ENCODE measurements around the gene RNASE8.

Gene RNASE8

DNA sequence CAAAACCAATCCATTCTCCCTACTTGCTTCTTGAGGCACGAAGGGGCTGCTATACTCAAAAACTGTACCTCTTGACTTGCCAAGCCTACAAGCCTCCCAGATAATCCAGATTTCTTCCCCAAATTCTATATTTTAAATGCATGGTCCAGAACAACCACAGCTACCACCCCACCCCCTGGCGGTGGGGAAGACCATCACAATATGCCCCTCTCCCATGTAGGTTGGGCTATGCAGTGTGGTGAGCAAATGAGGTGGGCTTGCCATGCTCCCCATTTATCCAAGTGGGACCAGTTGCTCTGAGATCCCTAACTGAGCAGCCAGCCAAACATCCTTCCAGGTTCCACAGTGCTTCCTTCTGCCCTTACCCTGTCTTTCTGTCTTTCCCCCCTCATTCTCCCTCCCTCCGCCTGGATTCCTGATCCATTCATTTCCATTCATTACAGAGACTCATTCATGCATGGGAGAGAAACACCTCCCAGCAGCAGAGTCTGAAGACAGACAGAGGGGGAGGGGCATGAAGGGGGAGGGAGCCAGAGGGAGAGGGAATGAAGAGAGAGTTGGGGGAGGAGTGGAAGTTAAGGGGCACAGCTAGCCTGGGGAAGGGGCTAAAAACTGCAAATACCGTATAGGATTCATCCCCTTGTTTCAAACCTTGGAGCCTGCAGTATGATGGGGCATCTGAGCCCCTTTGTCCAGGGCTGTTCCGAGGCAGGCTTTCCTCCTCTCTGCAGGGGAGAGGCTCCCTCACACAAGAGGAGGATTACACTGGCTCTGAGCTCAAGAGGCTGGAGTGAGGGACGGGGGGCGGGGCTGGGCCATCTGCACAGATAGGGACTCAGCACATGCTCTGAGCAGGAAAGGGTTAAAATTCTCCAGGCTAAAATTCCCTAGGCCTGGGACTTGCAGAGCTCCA is 36.4 kb downstream of the RNASE8 start:
- peak; percentile 99 to 100 for DNase-seq

- peak; percentile 79 to 93 for DNase-seq
Measured at GRCh38 chr14:21095430-21096205, 38.0 kb downstream of the RNASE8 start.

DNA sequence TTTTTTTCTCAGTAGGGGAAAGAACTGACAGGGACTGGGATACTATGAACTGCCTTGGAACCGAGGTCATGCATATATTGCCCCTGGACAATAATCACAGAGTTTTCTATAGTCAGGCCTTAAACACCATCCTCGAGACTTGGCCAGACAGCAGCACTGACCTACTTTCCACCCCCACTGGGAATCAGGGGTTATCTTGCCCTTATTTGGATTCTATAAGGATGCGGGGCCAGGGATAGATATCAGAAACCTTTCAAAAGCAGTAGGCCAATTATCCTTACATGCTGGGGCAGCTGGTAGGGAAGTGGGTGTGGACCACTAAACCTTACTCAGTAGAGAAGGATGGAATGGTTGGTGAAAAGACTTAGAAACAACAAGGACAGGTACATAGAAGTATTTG is 38.8 kb downstream of the RNASE8 start:
- peak in 1 of 2 experiments; percentile 65 for DNase-seq

DNA sequence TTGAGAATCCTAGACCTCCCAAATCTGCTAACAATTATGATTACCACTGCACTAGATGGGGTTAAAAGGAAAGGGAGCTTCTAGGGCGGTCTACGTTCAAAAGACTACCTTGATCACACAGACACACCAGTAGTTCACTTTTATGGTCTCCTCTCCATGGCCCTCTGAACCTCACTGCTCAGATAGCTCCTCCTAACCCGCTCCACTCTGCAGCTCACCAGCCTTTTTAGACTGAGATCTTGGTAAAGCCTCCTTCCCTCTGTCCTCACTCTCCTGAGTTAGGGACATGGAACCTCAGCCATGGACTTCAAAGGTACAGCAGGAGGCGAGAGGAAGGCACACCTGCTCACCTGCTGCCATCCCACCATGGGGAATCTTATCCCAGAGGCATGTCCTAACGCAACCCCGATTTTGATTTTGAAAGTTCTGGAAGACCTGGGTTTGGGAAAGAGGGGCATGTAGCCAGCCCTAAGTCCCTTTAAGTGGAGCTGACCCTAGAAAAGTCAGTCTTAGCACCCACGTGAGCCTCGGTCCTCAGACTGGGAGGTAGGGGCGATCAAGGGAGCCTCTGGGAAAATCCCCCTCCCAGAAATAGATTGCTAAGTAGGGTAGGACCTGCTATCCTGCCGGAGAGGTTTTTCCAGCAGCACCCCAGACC is 39.5 kb downstream of the RNASE8 start:
- DNase-seq, result peak in 1 of 2 experiments; percentile 42

DNA sequence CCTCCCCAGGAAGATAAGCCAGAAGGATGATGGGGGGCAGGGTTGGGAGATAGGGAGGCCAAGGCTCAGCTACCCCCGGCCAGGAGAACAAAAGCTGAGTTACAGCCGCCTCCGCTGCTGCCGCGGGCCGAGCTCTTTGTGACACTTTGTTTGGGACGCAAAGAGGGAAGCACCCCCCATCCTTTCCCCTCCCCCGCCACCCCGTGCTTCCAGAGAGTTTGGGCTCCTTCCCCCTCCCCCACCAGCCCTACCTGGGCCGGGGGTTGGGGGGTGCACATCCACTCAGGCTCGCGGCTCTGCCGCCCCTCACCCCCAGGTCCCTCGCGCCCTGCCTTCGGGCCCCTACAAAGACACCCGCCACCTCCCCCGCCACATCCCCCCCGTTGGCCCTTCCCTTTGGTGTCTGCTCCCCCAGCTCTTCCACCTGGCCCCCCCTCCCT is 40.0 kb downstream of the RNASE8 start:
- DNase-seq, result peak in 1 of 2 experiments; percentile 53

DNA sequence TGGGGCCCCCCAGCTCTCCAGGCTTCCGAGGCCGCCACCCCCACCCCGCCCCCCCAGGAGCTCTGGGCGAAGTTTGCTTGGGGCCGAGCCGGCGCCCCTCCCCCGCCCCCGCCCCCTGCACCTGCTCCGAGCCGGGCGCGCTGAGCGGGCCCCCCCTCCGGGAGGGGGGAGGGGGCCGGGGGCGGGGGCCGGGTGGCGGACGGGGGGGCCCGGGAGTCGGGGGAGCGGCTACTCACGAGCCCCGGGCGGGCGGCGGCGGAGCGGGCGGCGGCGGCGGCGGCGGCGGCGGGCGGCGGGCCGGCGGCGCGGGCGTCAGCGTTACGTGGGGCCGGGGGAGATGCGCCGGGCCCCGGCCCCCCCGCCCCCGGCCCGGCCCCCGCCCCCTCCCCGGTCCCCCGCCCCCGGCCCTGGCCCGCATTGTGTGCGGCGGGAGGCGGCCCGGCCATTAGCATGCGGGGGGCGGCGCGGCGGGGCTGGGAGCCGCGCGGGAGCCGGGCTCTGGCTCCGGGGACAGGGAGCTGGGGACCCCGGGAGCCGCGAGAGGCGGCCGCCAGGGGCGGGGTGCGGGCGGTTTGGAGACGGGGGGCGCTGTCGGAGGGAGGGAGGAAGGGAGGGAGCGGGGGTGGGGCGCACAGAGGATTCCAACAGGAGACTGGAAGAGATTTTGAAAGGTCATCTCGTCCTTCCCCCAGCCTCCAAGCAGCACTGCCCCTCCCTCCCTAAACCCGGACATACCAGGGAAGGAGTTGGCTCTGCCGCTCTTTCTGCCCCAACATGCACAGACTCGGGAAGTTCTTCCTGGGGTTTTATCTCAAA is 40.7 kb downstream of the RNASE8 start, which contains the start of gene ZNF219:
Gene ZNF219, minus strand, starts transcription at position 580 of the 816 bp plus-strand sequence. CDS start 5,064 bp downstream, outside the sequence.
- peak; percentile 71 to 73 for DNase-seq

GRCh38 chr14:21098892-21099595 is 41.4 kb downstream of the RNASE8 start:
- DNase-seq, result no peak

DNA sequence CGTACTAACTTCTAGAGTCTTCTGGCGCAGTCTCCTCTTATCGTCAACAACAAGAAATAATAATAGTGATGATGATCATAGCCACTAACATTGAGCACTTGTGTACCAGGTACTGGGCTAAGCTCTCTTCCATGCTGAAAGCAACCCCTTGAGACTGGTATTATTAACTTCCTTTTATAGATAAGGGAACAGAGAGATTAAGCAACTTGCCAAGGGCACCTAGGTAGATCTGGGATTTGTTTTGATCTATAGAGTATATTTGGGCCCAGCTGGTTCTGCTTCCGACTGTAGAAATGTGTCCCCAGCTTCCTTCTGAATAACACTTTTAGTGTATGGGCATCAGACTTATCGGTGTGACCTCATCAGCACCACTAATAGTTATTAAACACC is 42.0 kb downstream of the RNASE8 start:
- no peak for DNase-seq

DNA sequence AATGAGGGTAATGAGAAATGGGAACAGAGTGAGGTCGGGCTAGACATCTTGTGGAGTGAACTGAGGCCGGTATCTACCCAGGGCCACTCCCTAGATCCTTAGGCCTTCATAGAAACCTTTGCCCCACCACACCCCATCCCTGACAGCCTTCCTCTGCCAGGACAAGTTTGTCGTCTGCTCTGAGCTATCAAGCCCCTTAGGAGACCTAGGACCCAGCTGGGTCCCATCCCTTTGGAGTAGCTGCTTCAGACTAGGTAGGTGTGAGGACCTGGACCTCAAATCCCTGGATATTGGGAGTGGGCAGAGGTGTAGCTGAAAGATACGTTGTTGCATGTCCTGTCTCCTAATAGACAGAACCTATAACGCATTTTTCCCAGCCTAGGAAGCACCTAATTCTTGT is 43.3 kb downstream of the RNASE8 start, which contains the start of gene TMEM253:
Gene TMEM253, plus strand, starts transcription at position 136 of the 400 bp plus-strand sequence. CDS start 278 bp downstream, outside the sequence.
- DNase-seq, result no peak

- DNase-seq, result no peak
Measured at GRCh38 chr14:21101802-21102413, 44.3 kb downstream of the RNASE8 start.

DNA sequence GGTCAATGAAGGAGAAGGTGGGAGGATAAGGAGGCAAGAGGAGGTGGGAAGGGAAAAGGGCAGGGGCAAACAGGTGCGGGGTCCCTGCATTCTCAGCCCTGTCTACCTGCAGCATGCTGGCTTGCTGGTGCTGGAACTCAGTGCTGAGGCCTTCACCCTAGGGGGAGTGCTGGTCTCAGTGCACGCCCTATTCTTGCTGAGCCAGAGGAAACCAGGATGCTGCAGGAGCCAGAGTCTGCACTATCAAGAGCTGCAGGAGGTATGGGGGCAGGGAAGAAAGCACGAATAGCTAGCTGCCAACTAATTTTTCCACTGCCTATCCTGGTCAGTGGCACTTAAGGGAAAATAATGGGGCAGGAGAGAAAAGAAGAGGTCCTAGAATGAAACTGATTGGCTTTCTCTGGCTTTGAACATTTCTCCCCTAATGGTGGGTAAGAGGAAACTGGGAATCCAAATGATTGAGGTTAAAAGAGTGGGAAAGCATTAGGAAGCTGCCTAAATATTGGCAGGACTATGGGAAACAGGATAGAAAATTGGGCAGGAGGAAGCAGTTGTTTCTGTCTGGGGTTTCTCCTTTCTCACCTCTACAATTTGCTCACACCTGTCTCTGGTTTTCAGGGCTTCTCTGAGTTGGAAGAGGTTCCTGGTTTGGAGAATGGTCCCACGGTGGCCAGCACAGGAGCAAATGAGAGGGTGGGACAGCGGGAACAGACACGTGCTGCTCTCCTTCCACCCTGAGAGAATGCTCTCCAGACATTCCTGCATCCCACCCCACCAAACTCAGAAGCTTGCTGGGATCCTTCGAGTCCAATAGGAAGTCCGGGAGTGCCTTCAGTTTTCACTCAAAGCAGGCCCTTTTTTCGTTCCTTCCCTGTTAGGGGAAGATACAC is 45.1 kb downstream of the RNASE8 start:
- DNase-seq, result peak; percentile 6 to 32

DNA sequence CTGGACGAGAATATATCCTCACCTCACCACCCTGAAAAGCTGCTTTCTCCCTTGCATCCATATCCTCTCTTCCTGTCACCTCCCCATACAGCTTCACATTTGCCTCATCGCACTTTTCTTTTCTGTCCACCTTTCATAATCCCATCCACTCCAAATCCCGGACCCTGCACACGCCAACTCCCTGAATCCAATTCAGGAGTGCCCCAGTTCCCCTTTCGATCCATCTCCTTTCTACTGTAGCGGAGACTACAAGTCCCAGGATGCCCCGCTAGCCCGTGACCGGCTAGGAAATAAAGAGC is 45.7 kb downstream of the RNASE8 start:
- DNase-seq, result no peak

DNA sequence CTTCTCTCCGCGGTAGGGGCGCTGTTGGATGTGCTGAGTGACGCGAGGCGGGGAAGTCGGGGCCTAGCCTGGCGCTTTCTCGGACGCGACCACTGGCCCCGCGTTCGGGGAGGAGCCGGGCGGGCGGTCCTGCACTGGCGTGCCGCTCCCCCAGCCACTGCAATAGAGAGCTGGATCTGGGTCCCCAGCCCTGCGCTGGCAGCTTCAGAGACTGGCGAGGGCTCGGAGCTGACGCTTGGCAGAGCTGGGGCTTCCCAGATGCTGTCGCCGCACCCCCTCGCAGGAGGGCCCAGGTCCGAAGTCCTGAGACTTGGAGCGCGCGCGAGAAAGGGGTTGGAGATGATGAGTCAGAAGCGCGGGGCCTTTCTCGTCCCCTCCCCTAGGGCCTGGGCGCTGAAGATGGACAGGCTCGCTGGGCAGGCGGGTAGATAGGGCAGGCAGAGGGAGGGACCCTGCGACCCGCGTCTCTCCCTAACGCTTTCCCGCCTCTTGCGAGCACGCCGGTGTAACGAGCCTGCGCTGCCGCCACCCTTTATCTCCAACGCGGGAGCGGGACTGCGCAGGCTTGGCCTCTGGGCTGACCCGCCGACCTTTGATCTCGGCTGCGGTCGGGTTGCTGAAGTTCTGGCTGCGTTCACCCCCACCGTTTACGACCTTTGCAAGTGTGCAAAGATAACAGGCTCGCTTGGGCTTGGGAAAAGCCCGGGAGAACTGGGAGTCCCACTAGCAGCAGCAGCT is 46.3 kb downstream of the RNASE8 start:
- peak; percentile 97 to 98 for DNase-seq

GRCh38 chr14:21104448-21105060 is 46.9 kb downstream of the RNASE8 start:
- DNase-seq, result peak; percentile 86 to 95

DNA sequence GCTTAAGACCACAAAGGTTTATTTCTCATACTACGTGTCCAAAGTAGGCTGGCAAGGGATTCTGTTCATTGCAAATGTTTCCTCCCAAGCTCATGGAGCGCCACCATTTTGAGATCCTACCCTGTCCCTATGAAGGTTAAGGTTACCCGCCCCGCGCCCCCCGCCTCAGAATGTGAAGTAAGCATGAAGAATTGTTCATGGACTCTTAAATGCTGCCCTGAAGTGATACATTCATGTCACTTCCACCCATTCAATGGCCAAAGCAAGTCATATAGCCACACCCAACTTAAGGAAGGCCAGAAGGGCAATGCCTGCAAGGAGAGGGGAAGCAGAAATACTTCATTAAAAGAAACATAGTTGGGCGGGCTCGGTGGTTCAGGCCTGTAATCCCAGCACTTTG is 47.5 kb downstream of the RNASE8 start:
- DNase-seq, result no peak

DNA sequence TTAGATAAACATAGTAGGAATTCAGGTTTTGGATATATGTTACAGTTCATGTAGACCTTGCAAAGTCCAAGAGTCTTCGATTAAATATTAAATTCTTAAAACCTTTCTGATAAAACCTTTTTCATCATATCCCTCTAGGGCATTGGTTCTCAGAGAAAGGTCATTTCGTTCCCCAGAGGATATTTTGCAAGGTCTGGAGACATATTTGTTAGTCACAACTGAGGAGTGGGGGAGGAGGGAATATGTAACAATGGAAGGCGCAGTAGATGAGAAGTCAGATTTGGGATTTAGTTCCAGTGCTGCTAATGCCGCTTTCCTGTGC is 48.5 kb downstream of the RNASE8 start:
- DNase-seq, result no peak

GRCh38 chr14:21106498-21107282 is 49.1 kb downstream of the RNASE8 start:
- peak; percentile 77 to 88 for DNase-seq

DNA sequence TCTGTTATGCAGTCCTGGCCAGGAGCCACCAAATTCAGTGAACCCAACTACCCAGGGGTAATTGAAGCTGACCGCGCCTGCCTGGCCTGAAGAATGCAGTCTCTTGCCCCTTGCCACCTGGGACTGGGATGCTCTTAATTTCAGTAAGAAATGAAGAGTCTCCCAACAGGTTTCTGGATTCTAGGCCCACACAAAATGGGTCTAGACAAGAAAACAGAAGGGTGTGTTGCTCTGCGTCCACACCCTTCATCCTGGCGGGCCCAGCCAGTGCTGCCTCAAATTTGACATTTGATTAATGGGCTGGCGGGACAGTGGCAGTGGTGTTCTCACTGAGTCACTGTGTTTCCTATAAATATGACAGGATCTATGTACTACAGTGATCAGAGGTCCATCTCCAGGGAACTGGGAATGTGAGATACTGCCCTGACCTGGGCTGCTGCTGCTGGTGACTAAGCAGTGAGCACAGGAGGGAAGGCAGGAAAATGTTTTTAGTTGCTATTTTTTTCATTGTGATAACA is 49.7 kb downstream of the RNASE8 start:
- DNase-seq, result no peak
